SH-SY5Y (cell line): ENCODE data around the gene DNMT3A.

ENCODE experiments used
- GATA2 ChIP-seq: IDR thresholded peaks from 2 replicates; pipeline ENCODE4 v1.6.1; 2011; ENCODE audit warnings: mild to moderate bottlenecking, low read depth, low read length
- GATA3 ChIP-seq: IDR thresholded peaks from 2 replicates; pipeline ENCODE4 v1.6.1; 2011; ENCODE audit warnings: low read depth, mild to moderate bottlenecking, low read length, moderate library complexity

The DNMT3A gene

DNA sequence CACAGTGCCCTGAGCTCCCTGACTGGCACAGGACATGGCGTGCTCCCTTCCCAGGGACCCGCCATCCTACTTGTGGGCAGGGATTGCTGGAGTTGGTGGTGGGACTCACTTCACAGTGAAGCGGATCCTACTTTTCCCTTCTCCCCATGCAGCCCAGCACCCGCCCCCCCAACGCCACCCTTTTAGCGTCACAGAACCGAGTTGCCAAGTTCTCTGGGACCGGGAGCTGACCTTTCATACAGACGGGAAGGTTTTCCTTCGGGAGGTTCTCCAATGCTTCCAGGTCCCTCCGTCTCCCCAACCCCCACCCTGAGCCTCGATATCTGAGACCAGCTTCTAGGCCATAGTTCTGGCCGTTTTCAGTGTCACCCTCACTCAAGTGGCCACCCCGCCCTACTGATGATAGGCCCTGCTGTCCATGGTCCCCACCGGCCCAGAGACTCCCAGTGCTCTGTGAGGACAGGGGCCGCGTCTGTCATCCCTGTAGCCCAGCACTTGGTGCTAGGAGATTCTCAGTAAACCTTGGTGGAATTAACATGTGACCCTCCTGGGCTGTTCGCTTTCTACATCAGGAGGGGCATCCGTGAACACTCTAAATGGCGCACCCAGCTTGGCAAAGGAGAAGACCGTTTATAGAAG, 1.6 kb upstream of the DNMT3A start:
- no peak for TF ChIP-seq GATA3
- TF ChIP-seq GATA2, result no peak

DNA sequence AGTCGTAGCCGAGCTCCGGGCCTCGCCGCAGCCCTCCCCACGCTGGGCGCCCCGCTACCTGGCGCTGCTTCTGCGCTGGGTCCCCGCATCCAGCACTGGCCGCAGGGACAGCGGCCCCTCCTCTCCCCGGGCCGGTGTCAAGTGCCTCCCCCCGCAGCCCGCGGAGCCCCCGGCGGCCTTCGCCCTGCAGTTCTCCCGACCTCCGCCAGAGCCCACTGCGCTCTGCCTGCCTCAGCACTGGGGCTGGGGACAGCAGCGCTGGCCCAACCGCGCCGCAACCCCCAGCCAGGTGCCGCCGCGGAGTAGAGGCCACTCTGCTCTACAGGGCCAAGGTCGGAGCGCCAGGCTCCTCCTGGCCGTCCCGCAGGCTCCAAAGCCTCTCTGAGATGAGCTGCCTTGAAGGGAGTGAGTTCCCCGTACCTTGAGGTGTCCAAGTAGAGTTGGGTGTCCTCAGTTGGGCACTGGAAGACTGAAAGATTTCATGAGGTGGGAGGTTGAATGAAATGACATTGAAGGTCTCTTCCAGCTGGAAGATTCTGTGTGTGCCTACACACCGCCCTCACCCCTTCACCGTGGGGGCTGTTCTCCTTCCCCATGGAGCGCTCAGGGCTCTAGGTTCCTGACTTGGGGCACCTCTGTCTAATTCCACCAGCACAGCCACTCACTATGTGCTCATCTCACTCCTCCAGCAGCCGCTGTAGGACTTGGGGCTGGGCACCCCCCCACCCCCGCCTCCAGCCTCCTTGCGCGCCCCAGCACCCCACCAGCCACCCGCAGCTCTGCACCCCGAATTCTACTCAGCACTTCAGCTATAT, 854 bp upstream of the DNMT3A start:
- TF ChIP-seq GATA2 (no peak), GATA3 (no peak)

- TF ChIP-seq GATA2 (no peak), GATA3 (no peak)
These were observed 556 bp downstream of the DNMT3A start for GRCh38 chr2:25341011-25341727.

GRCh38 chr2:25340181-25340921, 1.4 kb downstream of the DNMT3A start:
- TF ChIP-seq GATA2, result no peak
- no peak for TF ChIP-seq GATA3

- no peak for TF ChIP-seq GATA2
- no peak for TF ChIP-seq GATA3
These were observed 1.9 kb downstream of the DNMT3A start for GRCh38 chr2:25339791-25340180.

DNA sequence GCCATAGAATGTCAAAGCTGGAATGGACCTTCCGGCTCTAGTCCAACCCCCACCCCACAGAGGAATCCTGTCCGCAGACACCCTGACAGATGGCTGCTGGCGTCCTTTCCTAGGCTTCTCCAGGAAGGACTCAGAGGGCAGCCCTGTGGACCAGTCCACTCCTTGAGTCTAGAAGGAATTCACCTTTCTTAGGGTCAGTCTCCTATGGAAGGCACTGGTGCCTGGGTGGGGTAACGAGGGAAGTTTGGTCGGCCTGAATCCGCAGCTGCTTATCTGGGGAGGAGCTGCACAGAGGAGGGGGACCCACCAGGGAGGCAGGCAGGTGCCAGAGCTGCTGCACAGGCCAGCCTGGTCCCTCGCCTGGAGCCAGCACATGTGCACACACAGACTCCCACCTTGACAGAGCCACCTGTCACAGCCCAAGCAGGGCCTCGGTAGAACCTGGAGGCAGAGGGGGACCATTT, 2.5 kb downstream of the DNMT3A start:
- no peak for TF ChIP-seq GATA2
- TF ChIP-seq GATA3, result no peak

DNA sequence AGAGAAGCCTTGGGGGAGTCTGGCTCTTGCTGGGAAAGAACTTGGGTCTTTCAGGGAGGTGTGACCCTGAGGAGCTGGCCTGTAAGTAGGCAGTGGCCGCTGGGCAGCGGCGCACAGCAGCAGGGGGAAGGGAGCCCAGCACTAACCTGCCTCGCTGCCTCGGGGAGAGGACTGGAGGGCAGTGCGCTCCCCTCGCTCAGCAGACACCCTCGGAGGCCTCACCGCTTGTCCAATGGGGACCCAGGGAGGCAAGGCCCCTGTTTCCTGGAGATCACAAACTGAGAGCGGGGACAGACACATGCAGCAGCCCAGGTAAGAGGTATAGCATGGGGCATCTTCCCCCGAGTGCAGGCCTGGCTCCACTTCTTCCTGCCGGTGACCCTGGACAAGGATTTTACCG, 3.3 kb downstream of the DNMT3A start:
- TF ChIP-seq GATA3 (no peak), GATA2 (no peak)

DNA sequence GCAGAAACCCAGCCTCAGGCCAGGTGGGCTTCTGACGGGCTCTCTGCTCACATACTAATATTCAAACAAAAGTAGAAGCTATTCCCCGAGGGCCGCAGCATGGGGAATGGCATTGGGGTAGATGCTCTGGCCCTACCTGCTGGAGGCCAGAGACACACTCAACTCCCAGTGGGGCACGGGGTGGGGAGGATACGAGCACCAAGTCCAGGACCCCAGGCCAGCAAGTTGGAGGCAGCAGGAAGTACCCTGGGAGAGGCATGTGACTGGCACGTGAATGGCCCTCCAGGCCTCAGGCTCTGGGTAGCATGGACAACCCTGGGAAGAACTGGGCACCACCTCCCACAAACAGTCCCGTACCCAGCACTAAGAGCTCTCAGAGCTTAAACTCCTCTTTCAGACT, 3.8 kb downstream of the DNMT3A start:
- TF ChIP-seq GATA2 (no peak), GATA3 (no peak)

GRCh38 chr2:25337276-25337675, 4.4 kb downstream of the DNMT3A start:
- no peak for TF ChIP-seq GATA2
- no peak for TF ChIP-seq GATA3

- TF ChIP-seq GATA2, result no peak
- TF ChIP-seq GATA3, result no peak
These were observed 5.3 kb downstream of the DNMT3A start for GRCh38 chr2:25336383-25336841.

DNA sequence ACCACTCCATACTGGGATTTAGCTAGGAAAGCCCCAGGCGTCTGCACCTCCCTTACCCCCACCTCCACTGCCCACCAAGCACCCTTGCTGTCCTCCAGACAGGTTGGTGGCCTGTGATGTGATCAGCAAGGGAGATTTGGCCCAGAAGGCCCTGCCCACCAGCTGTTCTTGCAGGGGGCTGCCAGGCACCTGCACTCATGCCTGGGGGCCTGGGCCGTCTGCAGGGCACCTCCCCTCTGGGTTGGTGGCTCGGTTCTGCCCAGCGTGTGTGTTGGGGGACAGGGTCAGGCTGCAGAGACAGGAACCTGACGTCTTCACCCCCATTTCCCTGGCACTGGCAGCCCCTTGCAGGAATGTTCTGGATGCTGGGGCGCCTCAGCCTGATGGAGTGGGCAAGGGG, 5.8 kb downstream of the DNMT3A start:
- TF ChIP-seq GATA3 (no peak), GATA2 (peak; percentile 87)

- TF ChIP-seq GATA3 (no peak), GATA2 (no peak)
These were observed 6.5 kb downstream of the DNMT3A start for GRCh38 chr2:25335204-25335603.

DNA sequence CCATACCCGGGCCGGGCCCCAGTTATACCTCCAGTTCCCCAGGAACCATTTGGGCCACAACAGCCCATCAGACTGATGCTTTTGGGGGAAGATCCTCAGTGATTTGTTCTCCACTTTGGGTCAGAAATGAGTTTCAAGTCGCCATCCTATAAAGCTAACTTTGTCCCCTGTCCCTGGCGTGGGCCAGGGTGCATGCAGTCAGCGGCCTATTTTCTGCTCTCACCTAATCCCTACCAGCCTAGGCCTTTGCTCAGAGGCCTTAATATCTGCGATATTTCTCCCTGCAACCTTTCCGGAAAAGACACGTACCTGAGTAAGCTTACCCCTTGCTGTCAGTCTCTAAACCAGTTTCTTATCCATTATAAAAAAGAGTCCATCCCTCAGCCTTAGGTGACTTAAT, 7.2 kb downstream of the DNMT3A start:
- no peak for TF ChIP-seq GATA3
- no peak for TF ChIP-seq GATA2

- TF ChIP-seq GATA3 (no peak), GATA2 (no peak)
These were observed 7.7 kb downstream of the DNMT3A start for GRCh38 chr2:25333981-25334380.
